Measurements from ENCODE around the gene EXOC3L2. TPM values are rescaled to one million over a fixed set of nuclear protein-coding genes. Genes with fewer than 3 reads are reported as not detected.

Gene EXOC3L2
- total RNA-seq, 1 experiment from 2014 or later, result not detected

GRCh38 chr19:45213031-45213430 lies 32.2 kb downstream of the EXOC3L2 start:
- H3K27me3 ChIP-seq (replicated peaks; ENCODE audit: insufficient read depth, low read depth, low read length, poor library complexity), result peaks cover 41% of the 10 kb centered on the region
- no peaks in the 10 kb centered on the region for H3K9me3 ChIP-seq (ENCODE audit: low read depth, low read length, poor library complexity, severe bottlenecking)
- ChIA-PET POLR2A (ENCODE audit: low non-redundant PET) (no interaction called here), CTCF (no interaction called here)
- H3K36me3 ChIP-seq (ENCODE audit: insufficient read depth, low read length, poor library complexity, severe bottlenecking), result no peaks in the 10 kb centered on the region
- no peak overlapping the region for H3K27ac ChIP-seq (ENCODE audit: low read depth, low read length, poor library complexity, severe bottlenecking)
- no peaks in the 10 kb centered on the region for H3K4me1 ChIP-seq (ENCODE audit: insufficient read depth, low read length, poor library complexity, severe bottlenecking)
- no peak for DNase-seq (ENCODE audit: low spot score)
- TF ChIP-seq EZH2 (IDR thresholded peaks at IDR 0.05; ENCODE audit: borderline replicate concordance, low read depth, low read length, poor library complexity, severe bottlenecking), result no peak
- TF ChIP-seq, protein P1, sequence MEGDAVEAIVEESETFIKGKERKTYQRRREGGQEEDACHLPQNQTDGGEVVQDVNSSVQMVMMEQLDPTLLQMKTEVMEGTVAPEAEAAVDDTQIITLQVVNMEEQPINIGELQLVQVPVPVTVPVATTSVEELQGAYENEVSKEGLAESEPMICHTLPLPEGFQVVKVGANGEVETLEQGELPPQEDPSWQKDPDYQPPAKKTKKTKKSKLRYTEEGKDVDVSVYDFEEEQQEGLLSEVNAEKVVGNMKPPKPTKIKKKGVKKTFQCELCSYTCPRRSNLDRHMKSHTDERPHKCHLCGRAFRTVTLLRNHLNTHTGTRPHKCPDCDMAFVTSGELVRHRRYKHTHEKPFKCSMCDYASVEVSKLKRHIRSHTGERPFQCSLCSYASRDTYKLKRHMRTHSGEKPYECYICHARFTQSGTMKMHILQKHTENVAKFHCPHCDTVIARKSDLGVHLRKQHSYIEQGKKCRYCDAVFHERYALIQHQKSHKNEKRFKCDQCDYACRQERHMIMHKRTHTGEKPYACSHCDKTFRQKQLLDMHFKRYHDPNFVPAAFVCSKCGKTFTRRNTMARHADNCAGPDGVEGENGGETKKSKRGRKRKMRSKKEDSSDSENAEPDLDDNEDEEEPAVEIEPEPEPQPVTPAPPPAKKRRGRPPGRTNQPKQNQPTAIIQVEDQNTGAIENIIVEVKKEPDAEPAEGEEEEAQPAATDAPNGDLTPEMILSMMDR (conservative IDR thresholded peaks at IDR 0.05; ENCODE audit: low read depth, low read length), result no peak
- no TSS peak for BruUV-seq (replicated peaks)
- intact Hi-C loops (cut with micrococcal nuclease; ENCODE audit: unreplicated experiment), result no loop called here
- H3K4me3 ChIP-seq (ENCODE audit: low read depth, low read length, poor library complexity, severe bottlenecking), result no peak overlapping the region

GRCh38 chr19:45211751-45212381 lies 33.3 kb downstream of the EXOC3L2 start:
- no peak overlapping the region for H3K4me3 ChIP-seq (ENCODE audit: low read depth, low read length, poor library complexity, severe bottlenecking)
- no peaks in the 10 kb centered on the region for H3K9me3 ChIP-seq (ENCODE audit: low read depth, low read length, poor library complexity, severe bottlenecking)
- H3K27ac ChIP-seq (ENCODE audit: low read depth, low read length, poor library complexity, severe bottlenecking), result no peak overlapping the region
- no peaks in the 10 kb centered on the region for H3K4me1 ChIP-seq (ENCODE audit: insufficient read depth, low read length, poor library complexity, severe bottlenecking)
- TF ChIP-seq, protein P1 (conservative IDR thresholded peaks at IDR 0.05; ENCODE audit: low read depth, low read length), result no peak
- TF ChIP-seq EZH2 (IDR thresholded peaks at IDR 0.05; ENCODE audit: borderline replicate concordance, low read depth, low read length, poor library complexity, severe bottlenecking), result no peak
- DNase-seq (ENCODE audit: low spot score), result no peak
- no peaks in the 10 kb centered on the region for H3K36me3 ChIP-seq (ENCODE audit: insufficient read depth, low read length, poor library complexity, severe bottlenecking)
- POLR2A ChIA-PET (ENCODE audit: low non-redundant PET), result no interaction called here
- H3K27me3 ChIP-seq (replicated peaks; ENCODE audit: insufficient read depth, low read depth, low read length, poor library complexity), result peaks cover 29% of the 10 kb centered on the region
- CTCF ChIA-PET, result no interaction called here
- BruUV-seq (replicated peaks), result no TSS peak
- intact Hi-C loops (cut with micrococcal nuclease; ENCODE audit: unreplicated experiment), result no loop called here

- Histone ChIP-seq H3K4me3 (ENCODE audit: low read depth, low read length, poor library complexity, severe bottlenecking) (no peak overlapping the region), H3K9me3 (ENCODE audit: low read depth, low read length, poor library complexity, severe bottlenecking) (no peaks in the 10 kb centered on the region), H3K36me3 (ENCODE audit: insufficient read depth, low read length, poor library complexity, severe bottlenecking) (no peaks in the 10 kb centered on the region), H3K27me3 (replicated peaks; ENCODE audit: insufficient read depth, low read depth, low read length, poor library complexity) (no peaks in the 10 kb centered on the region), H3K4me1 (ENCODE audit: insufficient read depth, low read length, poor library complexity, severe bottlenecking) (no peaks in the 10 kb centered on the region), H3K27ac (ENCODE audit: low read depth, low read length, poor library complexity, severe bottlenecking) (no peak overlapping the region)
- CTCF ChIA-PET, result no interaction called here
- POLR2A ChIA-PET (ENCODE audit: low non-redundant PET), result no interaction called here
- no peak for TF ChIP-seq EZH2 (IDR thresholded peaks at IDR 0.05; ENCODE audit: borderline replicate concordance, low read depth, low read length, poor library complexity, severe bottlenecking)
- intact Hi-C loops (cut with micrococcal nuclease; ENCODE audit: unreplicated experiment), result no loop called here
- BruUV-seq (replicated peaks), result no TSS peak
- DNase-seq (ENCODE audit: low spot score), result no peak
Observed at GRCh38 chr19:45206328-45206727, 38.9 kb downstream of the EXOC3L2 start.

GRCh38 chr19:45205810-45206209 lies 39.4 kb downstream of the EXOC3L2 start:
- no TSS peak for BruUV-seq (replicated peaks)
- Histone ChIP-seq H3K9me3 (ENCODE audit: low read depth, low read length, poor library complexity, severe bottlenecking) (no peaks in the 10 kb centered on the region), H3K36me3 (ENCODE audit: insufficient read depth, low read length, poor library complexity, severe bottlenecking) (no peaks in the 10 kb centered on the region), H3K27ac (ENCODE audit: low read depth, low read length, poor library complexity, severe bottlenecking) (no peak overlapping the region), H3K27me3 (replicated peaks; ENCODE audit: insufficient read depth, low read depth, low read length, poor library complexity) (no peaks in the 10 kb centered on the region), H3K4me3 (ENCODE audit: low read depth, low read length, poor library complexity, severe bottlenecking) (no peak overlapping the region), H3K4me1 (ENCODE audit: insufficient read depth, low read length, poor library complexity, severe bottlenecking) (no peaks in the 10 kb centered on the region)
- ChIA-PET CTCF (no interaction called here), POLR2A (ENCODE audit: low non-redundant PET) (no interaction called here)
- no peak for DNase-seq (ENCODE audit: low spot score)
- intact Hi-C loops (cut with micrococcal nuclease; ENCODE audit: unreplicated experiment), result no loop called here
- TF ChIP-seq, protein P1 (conservative IDR thresholded peaks at IDR 0.05; ENCODE audit: low read depth, low read length), result no peak
- no peak for TF ChIP-seq EZH2 (IDR thresholded peaks at IDR 0.05; ENCODE audit: borderline replicate concordance, low read depth, low read length, poor library complexity, severe bottlenecking)

Data from A673 (cell line).